Pulmonary artery endothelial cell (primary cell): ENCODE results near the gene DOK3. TPM values are rescaled to one million over a fixed set of nuclear protein-coding genes. Genes with fewer than 3 reads are reported as not detected.
A peak's percentile ranks its signal among the peaks of the same experiment; 100 is the strongest.
"Not testable (repeated sequence)": the region's sequence is repeated elsewhere in the genome, so short reads cannot be mapped to it uniquely, and the experiment has no call there.

ENCODE experiments used
- DNase-seq: peaks from one replicate; pipeline ENCODE4 v3.0.0-alpha.2; 2011; ENCODE audit warnings: low read depth, low spot score
- total RNA-seq: library from RNA; depleted of rRNA; stranded (reverse); fragments of >200 nt; gene quantifications from 2 replicates; pipeline ENCODE4 v1.2.3, GENCODE V29; 2014

Gene DOK3
- total RNA-seq, 1 donor from 2014 or later: 2.0 TPM

DNA sequence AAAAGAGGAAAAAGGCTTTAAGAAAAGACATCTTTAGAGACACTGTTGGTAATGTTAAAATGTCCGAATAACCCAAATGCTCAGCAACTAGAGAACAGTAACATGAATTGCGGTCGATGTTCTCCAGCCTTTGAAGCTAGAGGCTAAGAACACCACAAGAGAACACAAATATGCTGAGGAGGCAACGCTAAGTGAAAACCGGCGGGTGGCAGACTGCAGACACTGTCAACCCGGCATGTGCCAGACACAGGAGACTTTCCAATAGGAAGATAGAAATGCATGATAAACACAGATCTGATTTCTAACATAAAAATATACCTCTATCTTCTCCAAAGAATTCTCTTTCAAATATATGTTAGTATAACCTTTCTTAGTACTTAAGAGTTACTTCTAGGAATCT is 25.5 kb upstream of the DOK3 start:
- no peak for DNase-seq

DNA sequence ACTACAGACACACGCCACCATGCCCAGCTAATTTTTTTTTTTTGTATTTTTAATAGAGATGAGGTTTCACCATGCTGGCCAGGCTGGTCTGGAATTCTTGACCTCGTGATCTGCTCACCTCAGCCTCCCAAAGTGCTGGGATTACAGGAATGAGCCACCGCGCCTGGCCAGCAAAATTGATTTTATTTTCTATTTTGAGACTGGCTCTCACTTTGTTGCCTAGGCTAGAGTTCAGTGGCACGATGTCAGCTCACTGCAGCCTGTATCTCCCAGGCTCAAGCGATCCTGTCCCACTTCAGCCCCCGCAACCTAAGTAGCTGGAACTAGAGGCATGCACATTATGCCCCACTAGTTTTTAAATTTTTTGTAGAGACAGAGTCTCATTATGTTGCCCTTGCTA is 24.8 kb upstream of the DOK3 start:
- not testable (repeated sequence) for DNase-seq

DNA sequence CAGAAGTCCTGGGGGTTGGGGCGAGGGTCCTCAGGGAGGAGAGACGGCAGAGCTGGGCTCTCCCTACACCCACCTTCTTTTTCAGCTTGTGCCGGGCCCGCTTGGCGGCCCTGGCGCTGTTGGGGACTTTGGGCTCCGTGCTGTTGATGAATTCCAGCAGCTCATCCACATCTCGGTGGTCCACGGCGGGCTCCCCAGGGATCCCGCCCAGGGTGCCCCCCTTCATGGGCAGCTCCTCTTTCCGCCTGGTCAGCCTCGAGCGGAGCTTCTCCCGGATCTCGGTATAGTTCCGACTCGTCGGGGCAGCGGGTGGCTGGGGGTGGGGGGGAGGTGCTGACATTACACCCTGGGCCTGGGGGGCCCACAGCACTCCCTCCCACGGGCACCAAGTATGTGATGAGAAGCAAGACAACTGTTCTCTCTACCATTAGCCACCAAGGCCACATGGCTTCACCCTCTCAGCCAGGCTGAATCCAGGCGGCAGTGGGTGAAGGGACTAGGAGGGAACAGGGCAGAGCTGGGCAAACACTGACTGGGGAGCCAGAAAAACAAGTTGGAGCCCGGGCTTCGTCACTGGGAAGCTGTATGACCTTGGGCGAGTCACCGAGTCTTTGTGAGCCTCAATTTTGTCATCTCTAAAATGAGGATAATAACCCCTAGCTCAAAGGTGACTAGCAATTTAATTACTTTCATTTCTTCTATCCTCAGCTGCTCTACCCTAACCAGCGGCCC is 21.7 kb upstream of the DOK3 start:
- DNase-seq: no peak

DNA sequence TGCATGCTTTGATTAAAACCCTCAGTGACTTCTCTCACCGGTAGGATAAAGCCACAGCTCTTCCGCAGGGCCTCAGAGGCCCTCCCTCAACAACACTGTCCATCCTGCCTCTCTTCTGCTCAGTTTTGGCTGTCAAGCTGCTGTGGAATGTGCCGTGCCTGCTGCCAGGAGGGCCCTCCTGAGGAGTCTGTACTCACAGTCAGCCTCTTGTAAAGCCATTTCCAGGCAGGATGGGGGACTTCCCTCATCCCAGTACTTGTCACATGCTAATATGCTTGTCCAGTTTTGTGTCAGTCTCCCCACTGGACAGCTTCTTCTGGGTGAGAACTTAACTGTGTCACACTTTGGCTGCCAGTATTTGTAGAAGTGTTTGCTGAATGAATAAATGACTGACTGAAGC is 21.0 kb upstream of the DOK3 start:
- no peak for DNase-seq

DNA sequence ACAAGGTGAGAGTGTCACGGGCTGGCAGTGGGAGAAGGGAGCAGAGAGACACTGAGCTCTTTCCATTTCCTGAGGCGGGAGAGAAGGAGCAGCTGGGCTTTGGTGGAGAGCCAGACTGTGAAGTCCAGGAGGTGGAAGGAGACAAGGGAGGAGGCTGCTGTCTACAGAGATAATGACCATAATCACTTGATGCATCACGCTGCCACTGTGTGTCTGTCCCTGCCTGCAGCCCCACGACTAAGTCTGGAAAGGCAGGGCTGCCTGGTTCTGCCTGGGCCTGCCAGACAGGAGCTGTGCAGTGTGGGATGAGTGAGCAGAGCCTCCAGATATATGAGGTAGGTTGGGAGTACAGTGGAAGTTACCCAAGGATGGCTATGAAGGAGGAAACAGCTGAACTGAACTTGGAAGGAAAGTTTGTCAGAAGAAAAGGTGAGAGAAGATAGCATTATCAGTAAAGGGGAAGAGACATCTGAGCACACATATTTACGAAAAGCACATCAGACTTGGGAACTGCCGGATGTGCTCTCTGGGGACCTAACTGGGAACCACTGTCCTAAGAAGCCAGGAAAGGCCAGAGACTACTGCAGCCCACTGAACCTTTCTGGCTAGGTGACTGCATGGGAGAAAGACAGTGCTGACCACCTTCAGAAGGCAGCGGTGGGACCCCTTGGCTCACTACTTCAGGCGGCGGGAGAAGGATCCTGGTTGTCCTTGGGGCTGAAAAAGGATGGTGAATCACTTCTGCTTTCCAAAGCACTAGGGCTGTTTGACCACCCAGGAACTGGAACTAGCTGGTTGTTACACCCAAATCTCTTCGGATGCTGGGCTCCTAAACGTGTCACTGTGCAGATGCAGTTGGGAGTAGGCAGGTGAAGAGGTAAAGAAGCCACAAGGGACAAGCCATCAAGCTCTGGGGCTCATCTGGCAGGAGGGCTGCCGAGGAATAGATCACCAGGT is 19.9 kb upstream of the DOK3 start:
- DNase-seq: no peak

DNA sequence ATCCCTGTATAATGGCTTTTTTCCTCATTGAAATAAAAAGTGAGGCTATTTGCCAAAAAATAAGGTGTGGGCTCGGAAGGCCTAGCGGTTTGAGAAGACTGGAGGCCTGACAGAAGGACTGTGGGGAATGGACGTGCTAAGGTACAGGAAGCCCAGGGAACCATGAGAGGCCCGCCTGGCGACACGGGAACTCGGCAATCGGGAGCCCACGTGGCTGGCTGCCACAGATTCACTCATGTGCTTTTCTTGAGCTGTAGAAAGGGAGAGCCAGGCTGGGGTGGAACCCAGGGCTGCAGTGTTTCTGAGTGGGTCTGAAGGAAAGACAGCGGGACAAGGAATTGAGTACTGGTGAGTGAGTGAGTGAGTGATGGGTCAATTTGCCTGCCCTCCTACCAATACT is 19.0 kb upstream of the DOK3 start:
- no peak for DNase-seq

DNA sequence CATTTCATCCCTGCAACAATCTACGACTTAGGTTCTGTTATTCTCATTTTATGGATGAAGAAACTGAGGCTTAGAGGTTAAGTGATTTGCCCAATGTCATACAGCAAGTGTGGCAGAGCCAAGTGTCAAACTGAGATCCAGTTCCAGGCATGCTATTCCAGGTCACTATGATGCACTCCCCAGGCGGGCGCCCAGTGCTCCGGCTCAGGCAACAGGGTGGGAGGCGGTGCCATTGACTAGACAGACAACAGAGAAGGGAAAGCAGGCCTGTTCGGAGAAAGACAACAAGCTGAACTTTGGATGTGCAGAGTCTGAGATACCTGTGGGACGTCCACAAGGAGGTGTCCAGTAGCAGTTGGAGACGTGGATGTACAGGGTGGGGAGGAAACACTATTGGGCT is 18.0 kb upstream of the DOK3 start:
- DNase-seq: no peak

DNA sequence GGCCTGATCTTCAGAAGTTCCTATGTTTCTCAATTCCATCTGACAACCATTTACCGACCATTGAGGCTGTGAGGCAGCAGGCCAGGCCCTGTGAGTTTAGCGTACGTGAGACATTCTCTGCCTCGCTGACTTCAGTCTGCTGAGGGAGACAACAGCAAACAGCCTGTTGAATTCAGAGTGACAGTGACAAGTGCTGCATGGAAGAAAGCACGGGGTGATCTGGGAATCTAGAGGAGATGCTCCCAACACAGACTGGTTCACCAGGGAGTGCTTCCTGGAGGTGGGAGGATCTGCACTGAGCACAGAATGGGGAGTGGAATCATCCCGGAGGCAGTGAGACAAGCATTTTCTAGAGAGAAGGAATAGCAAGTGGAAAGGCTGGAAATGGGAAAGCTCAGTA is 17.2 kb upstream of the DOK3 start:
- DNase-seq: no peak

DNA sequence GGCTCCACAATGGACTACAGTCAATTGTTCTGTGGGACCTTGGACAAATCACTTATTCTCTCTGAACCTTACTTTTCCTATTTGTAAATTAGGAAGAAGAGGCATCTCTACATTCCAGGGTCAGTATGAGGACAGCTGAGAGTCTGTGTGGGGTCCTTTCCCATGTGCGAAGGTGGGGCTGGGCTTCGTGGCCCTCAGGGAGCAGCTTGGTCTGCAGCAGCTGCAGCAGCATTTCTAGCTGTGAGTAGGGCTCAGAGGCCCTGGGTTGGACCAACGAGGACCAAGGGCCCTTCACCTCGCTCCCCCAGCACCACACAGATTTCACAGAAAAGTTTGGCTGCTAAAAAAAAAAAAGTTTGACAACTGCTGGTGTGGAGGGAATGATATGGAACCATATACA is 16.6 kb upstream of the DOK3 start:
- no peak for DNase-seq

DNA sequence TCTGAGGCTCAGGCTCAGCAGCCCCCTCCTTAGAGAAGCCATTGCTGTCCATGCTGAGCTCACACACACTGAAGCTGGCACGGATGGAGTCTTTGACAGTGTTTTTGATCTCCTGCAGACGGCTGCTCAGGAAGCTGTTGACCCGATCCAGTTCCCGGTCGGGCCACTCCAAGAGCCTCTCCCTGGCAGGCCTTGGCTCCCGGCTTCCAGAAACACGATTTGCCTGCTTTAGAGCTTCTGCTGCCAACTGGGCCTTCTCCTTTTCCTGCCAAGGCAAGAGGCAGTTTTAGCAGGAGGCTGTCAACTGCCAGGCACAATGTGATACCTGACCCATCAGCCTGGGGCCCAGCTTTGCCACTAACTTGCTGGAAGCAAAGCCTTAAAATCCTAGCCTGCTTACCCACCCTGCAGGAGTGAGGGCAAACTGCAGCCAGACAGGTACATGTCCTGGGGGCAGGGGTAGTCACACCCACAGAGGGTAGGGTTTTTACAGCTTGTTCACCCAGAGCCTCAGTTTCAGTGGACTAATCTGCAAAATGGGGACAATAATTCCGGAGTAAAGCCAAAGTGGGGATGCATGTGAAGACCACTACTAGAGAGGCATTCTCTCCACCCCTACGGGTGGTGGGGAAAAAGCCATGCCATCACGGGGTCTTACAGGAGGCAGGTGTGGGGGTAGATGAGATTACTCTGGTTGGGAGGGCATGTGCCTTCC is 15.5 kb upstream of the DOK3 start:
- no peak for DNase-seq

DNA sequence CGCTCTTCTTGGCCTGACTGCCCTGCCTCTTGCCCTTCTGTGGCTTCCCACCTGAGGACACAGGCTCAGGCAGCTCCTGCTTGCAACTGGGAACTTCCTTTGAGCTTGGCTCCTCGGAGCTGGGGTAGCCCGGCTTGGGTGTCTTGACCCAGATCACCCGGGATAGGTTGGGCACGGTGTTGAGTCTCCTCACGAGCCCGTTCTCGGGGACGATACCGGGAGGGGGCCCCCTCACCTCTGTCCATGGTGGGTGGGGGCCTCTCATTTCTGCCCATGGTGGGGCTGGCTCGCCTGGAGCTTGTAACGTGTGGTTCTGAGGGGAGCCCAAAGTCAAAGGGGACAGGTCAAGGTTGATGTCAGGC is 14.9 kb upstream of the DOK3 start:
- DNase-seq: no peak

DNA sequence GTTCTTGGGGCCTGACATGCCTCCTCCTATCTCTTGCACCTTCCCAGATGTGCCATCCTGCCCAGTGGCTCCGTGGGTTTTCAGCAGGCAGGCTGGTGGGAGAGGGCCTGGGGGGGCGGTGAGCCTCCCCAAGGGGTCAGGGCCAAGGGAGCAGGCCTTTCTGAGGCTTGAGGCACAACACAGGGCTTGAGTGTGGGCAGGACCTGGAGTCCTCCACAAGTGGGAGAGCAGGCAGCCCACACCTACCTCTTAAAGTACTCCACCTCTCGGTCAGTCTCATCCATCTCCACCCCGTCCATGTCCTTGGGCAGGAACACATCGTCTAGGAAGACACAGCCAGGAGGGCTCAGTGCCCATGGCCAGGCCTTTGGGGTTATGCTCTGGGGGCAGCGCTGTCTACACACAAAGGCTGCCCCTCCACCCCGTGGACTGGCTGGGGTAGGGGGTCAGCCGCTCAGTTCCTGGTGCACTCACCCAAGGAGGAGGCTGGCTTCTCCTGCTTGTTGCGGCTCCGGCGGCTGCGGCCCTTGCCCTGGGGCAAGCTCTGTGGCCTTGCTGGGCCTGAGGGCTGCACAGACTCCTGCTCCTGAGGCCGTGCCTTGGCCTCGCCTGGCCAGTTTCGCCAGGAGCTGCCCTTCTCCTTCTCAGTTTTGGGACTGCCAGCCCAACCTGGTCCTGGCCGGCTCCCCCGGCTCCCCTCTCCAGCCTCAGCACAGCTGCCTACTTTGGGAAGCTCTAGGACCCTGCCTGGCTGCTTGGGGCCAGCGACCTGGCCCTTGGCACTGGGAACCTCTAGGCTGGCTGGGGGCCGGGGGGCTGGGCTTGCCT is 14.3 kb upstream of the DOK3 start:
- no peak for DNase-seq

DNA sequence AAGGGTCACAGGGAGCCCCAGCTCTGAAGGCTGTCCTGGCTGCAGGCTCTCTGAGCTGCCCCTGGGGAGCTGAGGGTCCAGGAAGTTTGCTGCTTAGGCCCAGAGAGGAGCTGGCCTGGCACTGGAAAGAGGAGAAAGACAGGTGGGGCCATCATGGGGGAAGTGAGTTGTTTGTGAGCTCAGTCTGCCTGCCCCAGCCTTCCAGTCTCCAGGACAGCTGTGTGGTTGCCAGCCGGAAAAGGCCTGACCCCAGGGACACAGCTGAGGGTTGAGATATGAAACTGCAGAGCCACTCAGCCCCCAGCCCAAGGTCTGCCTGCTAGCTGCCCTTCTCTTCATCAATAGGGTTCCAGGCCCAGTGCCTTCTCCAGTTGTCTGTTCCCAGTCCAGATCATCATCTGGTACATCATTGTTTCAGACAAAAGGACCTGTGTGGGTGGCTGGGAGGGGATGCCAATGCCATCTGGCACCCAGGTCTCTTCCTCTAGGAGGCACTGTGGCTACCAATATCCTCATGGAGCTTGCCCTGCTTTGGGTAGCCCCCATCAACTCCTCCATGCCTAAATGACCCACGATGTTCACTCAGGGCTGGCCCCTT is 11.4 kb upstream of the DOK3 start:
- no peak for DNase-seq

DNA sequence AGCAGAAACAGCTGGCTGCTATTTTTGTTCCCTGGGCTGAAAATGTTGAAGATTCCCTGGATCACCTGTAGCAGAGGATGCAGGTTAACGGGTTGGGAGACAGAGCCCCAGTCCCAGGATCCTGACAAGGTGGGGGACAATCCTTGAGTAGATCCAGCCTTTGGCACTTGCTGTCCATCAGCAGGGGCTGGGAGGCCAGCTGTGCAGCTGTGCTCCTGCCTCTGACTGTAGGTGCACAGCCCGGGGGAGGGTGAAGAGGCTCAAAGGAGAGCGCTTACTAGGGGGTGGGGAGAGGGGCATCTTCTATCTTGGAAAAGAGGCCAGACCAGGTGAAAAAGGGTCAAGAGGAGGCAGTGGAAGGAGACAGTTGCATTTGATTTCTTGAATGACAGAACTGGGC is 10.6 kb upstream of the DOK3 start:
- no peak for DNase-seq

DNA sequence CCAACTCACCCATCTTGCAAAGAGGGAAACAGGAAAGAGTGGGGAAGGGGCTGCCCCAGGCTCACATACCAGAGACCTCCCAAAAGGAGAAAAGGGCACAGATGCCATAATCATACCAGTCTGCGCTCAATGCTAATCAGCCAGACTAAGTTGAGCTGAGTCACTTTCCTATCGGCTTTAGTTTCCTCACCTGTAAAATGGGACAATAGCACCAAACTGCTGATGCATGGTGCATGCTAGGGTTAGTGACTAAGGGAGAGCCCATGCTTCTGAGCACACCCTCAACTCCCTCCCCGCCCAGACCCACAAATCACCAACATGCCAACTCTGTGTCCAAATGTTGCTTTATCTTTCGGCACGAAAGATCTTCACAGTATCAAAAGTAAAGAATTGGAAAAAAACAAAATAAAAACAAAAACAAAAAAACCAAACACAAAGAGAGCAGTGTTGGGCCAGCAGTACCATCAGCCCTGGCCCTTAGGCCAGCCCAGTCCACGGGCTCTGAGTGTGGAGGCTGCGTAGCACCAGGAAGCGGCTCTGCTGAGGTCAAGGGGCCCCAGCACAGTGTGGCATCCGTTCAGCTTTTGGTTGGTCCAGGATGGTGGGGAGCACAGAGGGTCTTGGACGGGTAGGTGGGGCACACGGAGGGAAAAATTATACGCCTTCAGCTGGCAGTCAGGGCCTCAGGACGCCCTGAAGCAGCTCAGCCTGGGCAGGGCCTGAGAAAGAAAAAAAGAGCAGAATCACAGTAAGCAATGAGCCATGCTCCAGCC is 10.0 kb upstream of the DOK3 start:
- no peak for DNase-seq

DNA sequence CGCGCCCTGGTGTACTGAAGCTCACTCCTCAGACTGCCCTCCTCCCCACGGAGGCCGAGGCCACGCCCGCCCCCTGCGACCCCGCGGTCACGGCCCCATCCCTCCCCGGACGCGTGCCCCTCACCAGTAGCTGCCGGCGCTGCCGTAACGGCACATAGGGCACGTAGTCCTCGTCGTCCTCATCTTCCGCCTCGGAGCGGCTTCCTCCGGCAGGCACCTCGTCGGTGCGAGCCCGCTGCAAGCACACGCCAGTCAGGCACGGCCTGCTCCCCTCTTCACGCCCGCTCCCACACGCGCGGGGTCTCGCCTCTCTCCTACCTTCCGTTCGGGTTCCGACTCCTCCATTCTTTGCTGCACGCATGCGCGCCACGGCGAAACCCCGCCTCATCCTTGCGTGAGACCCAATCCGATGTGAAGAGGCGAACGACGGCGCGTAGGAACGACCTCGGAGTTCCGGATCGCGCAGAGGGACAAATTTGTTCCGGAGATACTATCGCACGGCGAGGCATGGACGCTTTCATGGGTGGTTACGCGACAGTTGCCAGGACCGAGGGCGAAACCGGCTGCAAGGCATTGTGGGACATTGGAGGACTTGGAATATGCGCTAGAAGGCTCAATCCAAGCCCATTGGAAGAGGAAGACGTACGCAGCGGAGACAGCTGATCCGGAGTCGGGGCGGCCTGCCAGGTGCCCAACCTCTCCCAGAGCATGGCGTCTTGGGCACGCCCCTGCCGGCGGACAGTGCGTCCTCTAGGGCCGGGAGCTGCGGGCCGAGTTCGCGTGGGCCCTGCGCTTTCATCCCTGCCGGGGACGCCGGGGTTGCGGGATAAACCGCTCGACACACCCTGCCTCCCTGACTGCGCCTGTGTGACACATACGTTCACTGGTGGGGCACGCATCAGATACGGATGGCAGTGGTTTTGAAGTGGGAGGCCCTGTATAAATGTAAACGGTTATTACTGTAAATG is 7.3 kb upstream of the DOK3 start, which contains the start of gene DDX41:
DDX41 (minus strand) TSS at position 361 of the 968 bp plus-strand sequence; CDS start at position 345, 16 bp downstream.
- DNase-seq: peak; percentile 97

DNA sequence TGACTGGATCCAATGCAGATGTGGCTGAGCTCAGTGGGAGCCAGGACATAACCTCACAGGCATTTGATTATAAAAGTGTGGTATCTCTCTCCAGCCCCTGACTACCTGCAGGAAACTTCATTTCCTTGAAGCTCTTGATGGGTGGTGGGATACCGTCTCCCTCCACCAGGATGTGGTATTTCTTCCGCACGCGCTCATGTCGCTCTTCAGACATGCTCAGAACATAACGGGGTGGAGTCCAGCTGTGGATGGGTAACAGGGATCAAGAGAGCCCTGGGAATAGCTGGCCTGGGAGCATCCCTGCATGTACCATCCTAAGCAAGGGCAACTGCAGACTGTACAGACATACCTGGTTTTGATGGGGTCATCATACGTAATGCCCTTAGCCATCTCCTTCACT is 6.0 kb upstream of the DOK3 start:
- no peak for DNase-seq

DNA sequence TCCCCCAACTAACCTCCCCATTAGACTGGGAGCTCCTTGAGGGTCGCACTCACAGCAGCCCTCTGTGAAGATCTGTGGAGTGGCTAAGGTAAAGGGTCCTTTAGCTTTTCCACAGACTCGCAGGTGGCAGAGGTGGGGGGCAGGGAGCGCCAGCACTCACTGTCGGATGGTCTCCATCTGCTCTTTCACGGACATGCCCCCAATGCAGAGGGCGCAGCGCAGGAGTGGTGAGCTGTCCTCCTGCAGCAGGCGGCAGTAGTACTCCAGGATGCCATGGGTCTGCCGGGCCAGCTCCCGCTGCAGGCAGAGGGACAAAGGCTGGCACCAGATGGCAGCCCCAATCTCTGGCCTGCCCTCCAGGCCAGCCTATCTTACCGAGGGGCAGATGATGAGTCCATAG is 4.9 kb upstream of the DOK3 start:
- no peak for DNase-seq

DNA sequence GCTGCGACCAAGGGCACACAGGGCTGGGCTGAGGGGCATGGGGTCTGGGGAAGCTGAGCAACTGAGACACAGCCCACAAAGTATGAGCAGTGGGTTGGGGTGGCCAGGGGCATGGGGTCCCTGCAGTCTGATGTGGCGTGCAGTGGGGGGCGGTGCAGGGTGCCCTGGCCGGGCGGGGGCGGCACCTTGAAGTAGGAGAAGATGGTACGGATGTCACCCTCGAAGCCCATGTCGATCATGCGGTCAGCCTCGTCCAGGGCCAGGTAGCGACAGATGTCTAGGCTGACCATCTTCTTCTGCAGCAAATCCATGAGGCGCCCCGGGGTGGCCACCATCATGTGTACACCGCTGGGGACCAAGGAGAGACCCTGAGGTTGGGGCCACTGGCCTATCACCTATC is 3.9 kb upstream of the DOK3 start:
- no peak for DNase-seq
